HG02610 (cell line): ENCODE measurements around the gene DAGLA.
"Not testable (repeated sequence)": the region's sequence is repeated elsewhere in the genome, so short reads cannot be mapped to it uniquely, and the experiment has no call there.

Source experiments
- ATAC-seq: cut with Tn5 transposase; IDR thresholded peaks from one replicate; pipeline ENCODE4 v1.9.1; 2021; ENCODE audit warnings: mild to moderate bottlenecking, moderate library complexity; ENCODE audit not compliant: unreplicated experiment

DAGLA gene

DNA sequence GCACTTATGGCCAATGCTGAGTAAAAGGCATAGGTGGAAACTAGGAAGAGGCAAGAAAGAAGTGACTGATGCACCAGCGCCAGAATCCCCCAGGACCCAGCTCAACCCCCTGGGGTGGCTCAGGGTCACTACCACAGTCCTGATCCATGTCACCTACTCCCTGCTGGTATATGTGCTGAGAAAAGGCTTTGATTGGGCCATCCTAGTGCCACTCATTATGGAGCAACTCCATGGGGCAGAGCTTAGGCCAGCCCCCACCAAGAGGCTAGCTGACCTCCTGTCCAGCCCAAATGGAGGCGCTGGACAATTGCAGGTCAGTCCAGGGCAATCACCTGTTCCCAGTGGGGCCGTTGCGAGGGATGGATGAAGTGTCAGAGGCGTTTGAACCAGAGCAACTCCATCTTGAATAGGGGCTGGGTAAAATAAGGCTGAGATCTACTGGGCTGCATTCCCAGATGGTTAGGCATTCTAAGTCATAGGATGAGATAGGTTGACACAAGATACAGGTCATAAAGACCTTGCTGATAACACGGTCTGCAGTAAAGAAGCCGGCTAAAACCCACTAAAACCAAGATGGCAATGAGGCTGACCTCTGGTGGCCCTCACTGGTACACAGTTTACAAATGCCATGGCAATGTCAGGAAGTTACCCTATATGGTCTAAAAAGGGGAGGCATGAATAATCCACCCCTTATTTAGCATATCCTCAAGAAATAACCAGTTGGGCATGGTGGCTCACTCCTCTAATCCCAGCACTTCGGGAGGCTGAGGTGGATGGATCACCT lies 20.6 kb upstream of the DAGLA start:
- no peak for ATAC-seq

DNA sequence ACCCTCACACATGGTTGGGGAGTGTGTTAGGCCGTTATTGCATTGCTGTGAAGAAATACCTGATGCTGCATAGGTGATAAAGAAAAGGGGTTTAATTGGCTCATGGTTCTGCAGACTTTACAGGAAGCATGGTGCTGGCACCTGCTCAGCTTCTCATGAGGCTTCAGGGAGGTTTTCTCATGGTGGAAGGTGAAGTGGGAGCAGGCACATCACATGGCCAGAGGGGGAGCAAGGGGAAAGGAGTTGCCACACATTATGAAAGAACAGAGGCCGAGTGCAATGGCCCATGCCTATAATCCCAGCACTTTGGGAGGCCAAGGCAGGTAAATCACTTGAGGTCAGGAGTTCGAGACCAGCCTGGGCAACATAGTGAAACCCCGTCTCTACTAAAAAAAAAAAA lies 19.2 kb upstream of the DAGLA start:
- not testable (repeated sequence) for ATAC-seq

DNA sequence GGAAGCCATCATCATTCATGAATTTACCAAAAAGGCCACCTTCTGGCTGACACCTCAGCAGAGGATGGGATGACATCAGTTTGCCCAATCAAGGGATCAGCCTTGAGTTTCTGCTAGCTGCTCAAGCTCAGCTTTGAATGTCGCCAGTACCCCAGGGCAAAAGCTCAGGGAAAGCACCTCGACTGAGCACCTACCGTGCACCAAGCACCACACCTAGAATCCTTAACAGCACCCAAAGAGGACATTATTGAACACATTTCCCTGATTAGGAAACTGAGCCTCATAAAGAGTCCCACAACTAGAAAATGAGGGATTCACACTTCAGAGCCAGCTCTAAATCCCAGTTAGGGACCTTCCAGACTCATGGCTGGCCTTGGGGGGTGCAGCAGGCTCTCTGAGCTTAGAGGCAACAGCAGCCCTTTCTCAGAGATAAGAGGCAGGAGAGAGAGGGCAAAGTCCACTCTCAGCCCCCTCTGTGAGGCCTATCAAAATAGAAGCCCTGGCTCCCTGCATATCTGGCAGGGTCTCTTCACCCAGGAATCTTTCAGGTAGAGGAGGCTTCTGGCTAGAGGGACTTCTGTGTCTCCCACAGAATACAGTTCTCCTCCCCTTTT lies 13.4 kb upstream of the DAGLA start:
- no peak for ATAC-seq

DNA sequence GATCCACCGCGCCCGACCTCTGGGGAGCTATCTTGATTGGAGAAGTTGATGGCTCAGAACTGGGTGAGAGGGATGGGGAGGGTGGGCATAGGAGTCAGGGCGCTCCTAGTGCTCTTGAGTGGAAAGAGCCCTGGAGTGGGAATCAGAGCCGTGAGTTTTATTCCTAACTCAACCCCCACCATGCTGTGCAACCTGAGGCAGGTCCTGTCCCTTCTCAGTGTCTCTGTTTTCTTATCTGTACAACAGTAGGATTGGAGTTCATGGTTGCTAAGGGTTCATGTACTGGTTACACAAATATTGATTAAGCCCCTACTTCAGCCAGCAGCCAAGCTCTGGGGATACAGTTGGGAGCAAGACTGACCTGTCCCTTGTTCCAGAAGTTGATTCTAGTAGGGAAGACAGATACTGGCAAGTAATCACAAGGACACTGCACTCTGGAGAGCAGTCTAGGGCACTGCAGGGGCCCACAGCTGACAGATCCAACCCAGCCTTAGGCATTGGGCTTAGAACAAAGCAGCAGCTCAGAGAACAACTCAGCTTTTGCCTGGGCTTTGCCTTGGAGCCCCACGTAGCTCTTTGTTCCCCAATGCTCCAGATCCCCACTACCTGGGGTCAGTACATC lies 12.4 kb upstream of the DAGLA start:
- no peak for ATAC-seq

DNA sequence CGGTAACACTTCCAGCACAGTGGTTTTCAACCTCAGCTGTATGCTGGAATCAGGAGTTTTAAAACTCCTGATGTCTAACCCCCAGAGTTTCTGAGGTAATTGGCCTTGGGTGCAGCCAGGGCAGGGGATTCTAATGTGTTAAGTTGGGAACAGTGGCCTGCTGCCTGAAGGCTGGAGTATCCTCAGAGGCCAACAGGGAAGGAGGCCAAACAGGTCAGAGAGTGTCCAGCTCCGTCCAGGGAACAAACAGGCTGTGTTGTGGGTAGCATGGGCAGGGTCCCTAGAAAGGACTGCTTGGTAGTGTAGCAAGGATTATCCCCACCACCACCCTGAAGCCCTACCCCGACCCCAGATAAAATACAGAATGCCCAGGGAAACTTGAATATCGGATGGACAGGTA lies 10.8 kb upstream of the DAGLA start:
- no peak for ATAC-seq

DNA sequence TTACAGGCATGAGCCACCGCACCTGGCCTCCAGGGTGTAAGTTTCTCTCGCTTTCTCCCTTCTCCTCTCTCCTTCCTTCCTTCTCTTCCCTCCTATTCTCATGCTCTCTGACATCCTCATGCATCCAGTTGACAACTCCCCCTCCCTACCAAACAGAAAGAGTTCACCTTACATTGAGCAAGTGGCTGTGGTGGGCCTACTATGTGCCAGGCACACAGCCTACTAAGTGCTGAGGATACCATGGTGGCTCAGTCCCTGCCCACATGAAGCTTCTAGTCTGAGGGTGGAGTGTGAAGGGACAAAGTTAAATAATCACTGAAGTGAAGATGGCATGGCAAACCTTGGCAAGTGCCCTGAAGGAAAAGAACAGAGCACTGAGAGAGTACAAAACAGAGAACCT lies 9.6 kb upstream of the DAGLA start:
- ATAC-seq: no peak

DNA sequence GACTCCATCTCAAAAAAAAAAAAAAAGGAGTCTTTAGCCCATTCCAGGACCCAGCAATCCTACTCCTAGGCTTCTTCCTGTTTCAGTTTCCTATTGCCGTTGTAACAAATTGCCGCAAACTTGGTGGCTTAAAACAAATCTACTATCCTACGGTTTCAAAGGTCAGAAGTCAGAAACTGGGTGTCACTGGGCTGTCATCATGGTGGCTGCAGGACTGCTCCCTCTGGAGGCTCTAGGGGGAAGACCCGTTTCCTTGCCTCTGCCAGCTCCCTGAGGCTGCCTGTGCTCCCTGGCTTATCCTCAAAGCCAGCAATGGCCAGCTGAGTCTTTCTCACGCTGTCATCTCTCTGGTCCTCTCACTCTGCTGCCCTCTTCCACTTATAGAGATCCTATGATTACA lies 8.7 kb upstream of the DAGLA start:
- ATAC-seq: no peak

DNA sequence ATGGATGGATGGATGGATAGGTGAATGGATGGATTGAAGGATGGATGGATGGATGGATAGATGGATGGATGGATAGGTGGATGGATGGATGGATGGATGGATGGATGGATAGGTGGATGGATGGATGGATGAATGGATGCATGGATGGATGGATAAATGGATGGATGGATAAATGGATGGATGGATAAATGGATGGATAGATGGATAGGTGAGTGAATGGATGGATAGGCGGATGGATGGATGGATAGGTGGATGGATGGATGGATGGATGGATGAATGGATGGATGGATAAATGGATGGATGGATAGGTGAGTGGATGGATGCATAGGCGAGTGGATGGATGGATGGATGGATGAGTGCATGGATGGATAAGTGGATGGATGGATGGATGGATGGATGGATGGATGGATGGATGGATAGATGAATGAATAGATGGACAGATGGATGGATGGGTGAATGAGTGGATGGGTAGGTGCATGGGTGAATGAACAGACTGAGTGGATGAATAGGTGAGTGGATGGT lies 6.2 kb upstream of the DAGLA start:
- not testable (repeated sequence) for ATAC-seq

DNA sequence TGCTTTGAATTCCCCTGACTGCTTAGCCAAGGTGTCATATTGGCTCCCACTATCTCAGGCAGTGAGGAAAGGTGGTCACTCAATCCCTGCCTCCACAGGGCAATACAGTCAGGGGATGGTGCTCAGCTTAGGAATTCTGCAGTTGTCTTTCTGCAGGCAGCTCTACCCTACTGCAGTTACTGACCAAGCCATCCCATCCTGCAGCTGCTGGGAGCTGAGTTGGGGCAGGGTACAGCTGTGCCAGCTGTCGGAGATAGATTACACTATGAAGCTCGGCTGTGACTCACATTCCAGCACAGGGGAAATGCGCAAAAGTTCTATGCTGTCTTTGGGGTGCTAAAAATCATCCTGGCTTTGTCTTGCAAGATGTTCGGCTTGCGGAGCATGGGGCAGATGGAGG lies 4.4 kb upstream of the DAGLA start:
- ATAC-seq: no peak

DNA sequence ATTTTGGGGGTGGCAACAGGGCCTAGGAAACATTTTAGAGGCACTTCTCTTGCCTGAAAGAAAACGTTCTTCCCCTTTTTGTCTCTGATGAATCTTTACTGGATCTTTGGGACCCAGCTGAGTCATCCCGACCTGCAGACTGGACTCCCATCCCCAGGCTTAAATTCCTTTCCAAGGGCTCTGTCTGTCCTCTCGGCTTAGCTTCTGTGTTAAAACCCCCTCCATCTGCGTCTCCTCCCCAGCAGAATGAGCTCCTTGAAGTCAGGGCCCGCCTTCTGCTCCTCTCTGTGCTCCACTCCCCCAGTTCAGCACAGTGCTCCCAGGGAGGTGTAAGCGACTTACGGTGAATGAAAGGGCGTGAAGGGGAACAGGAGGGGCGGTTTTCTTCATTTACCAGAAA lies 895 bp upstream of the DAGLA start:
- ATAC-seq: no peak

DNA sequence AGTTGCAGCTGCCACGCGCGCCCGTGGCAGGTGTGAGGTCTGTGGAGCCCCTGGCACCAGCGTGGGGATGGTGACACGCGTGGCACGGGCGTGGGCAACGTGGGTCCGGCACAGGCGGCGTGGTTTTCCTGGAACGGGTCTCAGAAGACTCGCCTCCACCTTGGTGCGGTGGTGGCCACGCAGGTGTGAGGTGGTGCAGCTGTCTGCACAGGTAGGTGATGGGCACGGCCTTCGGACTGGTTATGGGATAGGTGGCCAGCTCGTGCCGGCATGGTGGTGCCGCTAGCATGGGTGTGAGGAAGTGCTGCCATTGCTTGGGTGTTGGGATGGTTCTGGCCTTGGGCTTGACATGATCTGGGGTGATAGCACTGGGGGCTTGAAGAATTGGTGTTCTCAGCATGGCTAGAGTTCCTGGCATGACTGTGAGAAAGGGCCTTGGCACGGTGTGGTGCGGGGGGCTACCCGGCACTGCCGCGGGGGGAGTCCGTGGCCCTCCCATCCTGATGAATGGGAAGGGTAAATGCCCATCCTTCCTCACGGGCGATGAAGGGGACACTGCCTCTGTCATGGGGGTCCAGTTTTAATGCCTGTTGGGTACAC lies 531 bp downstream of the DAGLA start:
- ATAC-seq: no peak

DNA sequence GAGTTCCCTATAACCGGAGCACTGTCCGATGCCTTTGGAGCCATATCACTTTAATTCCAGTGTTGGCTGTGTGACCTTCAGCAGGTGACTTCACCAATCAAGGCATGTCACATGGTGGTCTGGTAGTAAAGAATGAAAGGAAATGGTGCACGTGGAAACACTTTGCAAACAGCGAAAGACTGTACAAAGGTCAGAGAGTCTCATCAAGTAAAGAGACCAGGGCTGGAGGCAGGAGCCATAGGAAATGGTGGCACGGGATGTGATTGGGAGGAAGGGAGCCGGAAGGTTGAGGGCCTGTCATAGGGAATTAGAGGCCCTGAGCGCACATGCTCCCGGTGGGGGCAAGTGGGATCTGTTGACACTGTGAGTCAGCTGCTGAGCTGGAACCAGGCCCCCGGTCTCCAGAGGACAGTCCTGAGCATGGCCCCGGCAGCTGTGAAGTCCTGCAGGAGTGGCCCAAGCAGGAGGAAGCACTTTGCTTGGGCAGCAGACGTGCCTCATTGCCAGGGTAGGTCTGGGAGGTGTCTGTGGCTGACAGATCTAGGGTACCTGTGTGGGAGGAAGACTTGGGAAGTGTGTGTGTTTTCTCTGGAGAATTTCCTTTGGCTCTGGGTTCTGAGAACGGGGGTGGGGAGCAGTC lies 2.0 kb downstream of the DAGLA start:
- ATAC-seq: no peak

DNA sequence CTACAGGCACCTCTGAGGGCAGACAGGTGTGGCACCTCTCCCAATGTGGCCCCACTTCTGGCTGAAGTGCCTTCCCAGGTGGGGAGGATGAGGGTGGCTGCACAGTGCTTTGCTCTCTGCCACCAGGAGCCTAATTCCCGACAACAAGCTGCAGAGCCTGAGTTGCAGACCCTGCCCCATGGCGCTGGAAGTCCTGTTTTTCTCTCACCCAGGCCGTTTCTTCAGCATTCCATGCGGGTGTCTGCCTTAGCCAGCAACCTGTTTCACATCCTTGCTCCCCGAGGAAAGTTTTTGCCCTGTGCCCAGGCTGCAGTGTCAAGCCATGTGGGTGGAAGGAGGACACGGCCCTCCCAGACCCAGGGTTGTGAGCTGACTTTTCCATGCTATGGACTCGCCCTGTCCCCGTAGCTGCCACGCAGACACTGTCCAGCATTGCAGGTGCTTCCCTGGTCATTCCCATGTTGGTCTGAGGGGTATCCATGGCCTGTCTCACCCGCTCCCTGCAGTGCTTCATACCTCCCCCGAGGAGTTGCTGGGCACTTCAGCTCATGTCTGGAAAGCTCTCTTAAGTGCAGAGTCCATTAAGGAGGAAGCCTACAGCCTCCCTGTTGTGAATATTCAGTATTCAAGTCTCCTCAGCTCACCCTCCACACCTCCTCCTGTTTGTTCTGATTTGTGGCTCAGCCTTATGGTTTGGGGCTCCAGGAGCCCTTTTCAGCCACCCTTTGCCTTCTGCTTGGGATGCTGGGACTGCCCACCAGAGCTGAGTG lies 2.9 kb downstream of the DAGLA start:
- no peak for ATAC-seq

DNA sequence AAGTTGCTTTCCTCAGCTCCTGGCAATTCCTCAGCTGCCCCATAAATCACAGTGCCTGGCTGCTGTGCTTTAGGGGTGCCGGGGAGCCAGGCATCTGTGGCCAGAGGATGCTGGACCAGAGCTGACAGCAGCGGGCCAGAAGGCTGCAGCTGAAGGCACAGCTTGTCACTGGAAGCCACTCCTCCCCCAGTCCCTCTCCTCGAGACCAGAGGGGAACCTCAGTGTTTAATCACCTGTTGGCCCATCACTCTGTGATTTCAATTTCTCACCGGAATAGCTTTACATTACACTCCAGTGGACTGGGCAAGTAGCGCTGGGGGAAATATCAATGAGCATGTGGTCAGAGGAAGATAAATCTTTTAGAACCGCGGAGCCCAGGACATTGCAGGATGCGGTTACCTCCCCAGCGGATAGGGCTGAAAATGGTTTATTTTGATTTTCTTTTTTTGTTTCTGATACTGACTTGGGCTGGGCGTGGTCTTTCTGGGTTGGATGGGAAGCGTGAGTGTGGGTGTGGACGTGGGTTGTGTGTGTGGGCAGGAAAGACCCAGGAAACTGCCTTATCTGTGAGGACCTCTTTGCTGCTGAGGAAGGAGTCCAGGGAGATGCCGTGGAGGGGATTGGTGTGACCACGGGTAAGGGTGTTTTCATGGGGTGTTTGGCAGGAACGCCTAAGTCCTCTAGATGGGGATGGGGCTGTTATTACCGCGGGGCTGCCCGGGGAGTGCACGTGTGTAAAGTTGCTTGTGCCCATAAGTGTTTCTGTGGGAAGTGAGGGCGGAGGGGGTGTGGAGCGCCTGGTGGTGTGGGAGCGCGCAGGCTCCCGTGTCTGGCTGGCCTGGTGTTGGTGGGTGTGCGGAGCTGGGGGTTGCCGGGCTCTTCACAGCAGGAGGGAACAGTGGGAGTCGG lies 4.0 kb downstream of the DAGLA start:
- ATAC-seq: no peak

DNA sequence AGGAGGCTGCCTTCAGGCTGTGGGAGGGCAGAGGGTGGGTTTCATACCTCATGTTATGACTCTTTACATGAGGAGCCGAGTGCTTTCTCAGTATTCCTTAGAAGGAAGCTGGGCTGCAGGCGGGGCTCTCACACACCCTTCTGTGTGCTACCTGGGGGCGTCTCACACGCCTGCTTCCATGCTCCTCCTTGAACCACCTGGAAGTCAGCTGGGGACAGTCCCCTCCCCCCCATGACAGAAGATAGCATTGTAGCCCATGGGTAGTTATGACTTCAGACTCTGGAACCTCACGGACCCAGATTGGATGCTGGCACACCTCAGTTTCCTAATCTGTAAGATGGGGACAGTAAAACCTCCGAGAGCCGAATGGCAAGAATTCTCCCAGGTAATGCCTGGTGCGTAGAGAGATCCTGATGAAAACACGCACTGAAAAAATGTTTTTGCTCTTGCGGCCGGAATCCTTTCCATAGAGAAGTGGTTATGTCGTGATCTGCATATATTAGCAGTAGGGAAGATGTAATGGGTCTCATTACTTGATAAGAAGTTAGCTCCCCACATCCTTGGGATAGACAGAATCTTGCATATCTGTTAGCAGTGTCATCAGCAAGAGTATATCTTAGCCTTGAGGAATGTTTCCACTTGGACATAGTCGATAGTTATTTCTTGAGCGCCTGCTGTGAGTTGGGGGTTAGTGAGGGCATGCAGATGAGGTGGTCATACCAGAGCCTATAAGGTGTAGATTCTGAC lies 4.9 kb downstream of the DAGLA start:
- no peak for ATAC-seq

DNA sequence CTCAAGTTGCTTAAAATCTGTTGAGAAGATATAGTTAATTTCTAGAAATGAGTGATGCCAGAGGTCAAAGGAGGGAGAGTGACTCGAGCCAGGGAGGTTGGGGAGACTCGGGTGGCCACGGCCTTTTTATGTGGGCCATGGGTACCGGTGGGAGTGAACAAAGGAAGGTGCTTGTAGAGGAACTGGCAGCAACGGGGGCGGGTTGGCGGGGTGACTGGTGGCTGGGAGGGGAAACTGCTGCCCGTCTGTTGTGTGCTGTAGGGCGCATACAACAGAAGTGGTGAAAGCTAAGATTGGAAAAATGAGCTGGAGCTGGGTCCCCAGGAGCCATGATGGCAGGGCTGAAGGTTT lies 5.4 kb downstream of the DAGLA start:
- ATAC-seq: no peak

DNA sequence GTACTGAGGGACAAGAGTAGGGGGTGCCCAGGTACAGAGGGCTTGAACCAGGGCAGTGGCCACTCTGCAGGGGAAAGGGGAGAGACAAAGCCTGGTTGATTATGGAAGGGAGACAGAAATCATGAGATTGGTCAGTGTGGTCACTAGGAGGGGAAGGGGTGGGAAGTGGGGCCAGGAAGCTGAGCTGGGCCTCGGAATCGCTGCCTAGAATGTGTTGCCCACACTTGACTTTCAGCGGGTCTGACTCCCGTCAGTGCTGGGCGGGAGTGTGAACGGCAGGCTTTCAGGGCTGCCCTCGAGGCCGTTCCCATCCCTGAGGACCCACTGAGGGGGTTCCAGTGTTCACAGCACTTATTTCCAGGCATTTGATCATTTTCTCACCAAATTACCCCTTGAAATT lies 5.9 kb downstream of the DAGLA start:
- ATAC-seq: no peak

DNA sequence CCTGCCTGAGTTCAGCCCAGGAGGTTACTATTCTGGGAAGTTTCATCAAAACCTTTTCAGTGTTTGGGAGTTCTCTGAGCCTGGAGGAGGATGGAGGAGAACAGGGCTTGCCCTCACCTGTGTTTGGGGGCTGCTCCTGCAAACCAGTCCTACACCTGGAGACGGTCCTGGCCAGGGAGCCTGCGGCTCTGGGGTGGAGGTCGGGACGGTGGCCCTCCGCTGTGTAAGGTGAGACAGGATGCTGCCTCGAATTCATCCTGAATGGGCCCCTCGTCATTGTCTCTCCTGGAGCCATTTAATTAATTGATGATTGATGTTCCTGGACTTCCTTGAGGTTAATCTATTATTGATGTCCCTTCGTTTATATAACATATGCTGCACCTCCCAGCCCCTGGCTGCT lies 6.3 kb downstream of the DAGLA start:
- ATAC-seq: no peak

DNA sequence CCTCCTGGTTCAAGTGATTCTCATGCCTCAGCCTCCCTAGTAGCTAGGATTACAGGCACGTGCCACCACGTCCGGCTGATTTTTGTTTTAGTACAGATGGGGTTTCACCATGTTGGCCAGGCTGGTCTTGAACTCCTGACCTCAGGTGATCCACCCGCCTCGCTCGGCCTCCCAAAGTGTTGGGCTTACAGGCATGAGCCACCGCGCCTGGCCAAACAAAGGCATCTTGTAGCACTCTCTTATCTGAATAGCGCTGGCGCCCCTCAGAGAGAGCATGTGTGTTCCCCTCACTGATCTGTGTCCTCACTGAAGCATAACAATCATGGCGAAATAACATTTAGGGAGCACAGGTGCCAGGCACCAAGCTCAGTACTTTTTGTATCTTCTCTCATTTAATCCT lies 7.2 kb downstream of the DAGLA start:
- ATAC-seq: no peak
